Activated CD4-positive, alpha-beta T cell treated with anti-CD3 and anti-CD28 coated beads for 36 hours (primary cell): Measurements from ENCODE around the gene PILRB. TPM values are rescaled to one million over a fixed set of nuclear protein-coding genes. Genes with fewer than 3 reads are reported as not detected.
A peak's percentile ranks its signal among the peaks of the same experiment; 100 is the strongest.
"Not testable (repeated sequence)": the region's sequence is repeated elsewhere in the genome, so short reads cannot be mapped to it uniquely, and the experiment has no call there.

ENCODE experiments used
- ATAC-seq: fragments of 200-7000 bp; cut with Tn5 transposase; one replicate; pipeline ENCODE4 v1.10.0; 2021; ENCODE audit warnings: mild to moderate bottlenecking, moderate library complexity
- CTCF ChIA-PET: fragments of 350-600 bp; sonication (Branson Sonifier 250); formaldehyde crosslinking; loops from one replicate; lab custom pipeline; 2021; ENCODE audit warnings: antibody characterized with exemption; lab: Charles Lee
- POLR2A ChIA-PET: fragments of 350-600 bp; sonication (Branson Sonifier 250); formaldehyde crosslinking; loops from one replicate; lab custom pipeline; 2021; ENCODE audit warnings: antibody characterized with exemption, inconsistent platforms; lab: Charles Lee
- DNase-seq: peaks from one replicate; pipeline ENCODE4 v3.0.0-alpha.2; 2020
- H3K27ac Mint-ChIP-seq: one replicate; pipeline ENCODE4 v1.8.0; 2021; ENCODE audit warnings: mixed read lengths
- H3K27me3 Mint-ChIP-seq: one replicate; pipeline ENCODE4 v1.8.0; 2021; ENCODE audit warnings: mixed read lengths
- H3K36me3 Mint-ChIP-seq: one replicate; pipeline ENCODE4 v1.8.0; 2021; ENCODE audit warnings: low read depth, mixed read lengths
- H3K4me1 Mint-ChIP-seq: one replicate; pipeline ENCODE4 v1.8.0; 2021; ENCODE audit warnings: mixed read lengths
- H3K4me3 Mint-ChIP-seq: one replicate; pipeline ENCODE4 v1.8.0; 2021; ENCODE audit warnings: mild to moderate bottlenecking, moderate library complexity, mixed read lengths
- H3K9me3 Mint-ChIP-seq: one replicate; pipeline ENCODE4 v1.8.0; 2021; ENCODE audit warnings: low read depth, mixed read lengths
- intact Hi-C, 2 experiments: fragments of 100-400 bp; cut with DNase I in 1 of 2; cut with micrococcal nuclease in 1 of 2; formaldehyde crosslinking; loops; one replicate each; pipeline versions ENCODE4 v1.14.2 to v1.15.1; 2022 to 2024; cut with DNase I, micrococcal nuclease
- total RNA-seq, 2 experiments: library from RNA; stranded (reverse); gene quantifications; one replicate each; pipeline ENCODE4 v1.2.3, GENCODE V29; 2021

Gene PILRB
- total RNA-seq, 2 experiments from 2014 or later = 30.5 to 37.5 TPM

GRCh38 chr7:100356416-100357068 is 1.4 kb upstream of the PILRB start:
- no peak for ATAC-seq
- no peaks in the 10 kb centered on the region for H3K9me3 Mint-ChIP-seq
- CTCF ChIA-PET = interaction anchor here (1.6 kb wide), 1 partner anchor 9 kb away, joined by 3 read pairs; no protein-coding TSS in a partner anchor

DNA sequence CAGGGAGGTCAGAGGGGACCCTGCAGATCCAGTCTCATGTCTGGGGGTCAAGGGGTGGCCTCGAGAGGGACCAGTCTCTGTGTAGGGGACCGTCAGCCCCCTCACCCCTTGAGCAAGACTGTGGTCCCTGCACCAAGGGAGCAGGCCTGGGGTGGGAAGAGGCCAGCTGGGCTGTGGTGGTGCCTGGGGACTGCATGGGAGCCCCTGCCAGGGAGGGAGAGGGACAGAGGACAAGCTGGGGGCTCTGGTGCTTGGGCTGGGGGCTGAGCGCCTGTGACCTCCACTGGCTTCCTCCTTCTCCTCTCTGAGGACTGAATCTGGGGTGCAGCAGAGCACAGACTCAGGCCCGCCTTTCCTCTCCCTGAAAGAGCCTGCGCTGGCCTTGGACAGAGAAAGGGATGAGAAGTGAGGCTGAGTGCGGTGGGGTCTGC is 771 bp upstream of the PILRB start:
- intact Hi-C loops = no loop called here
- H3K36me3 Mint-ChIP-seq = peaks cover 53% of the 10 kb centered on the region
- DNase-seq (no peak), ATAC-seq (no peak)
- CTCF ChIA-PET = no interaction called here
- no peaks in the 10 kb centered on the region for H3K9me3 Mint-ChIP-seq
- no peak overlapping the region for H3K27ac Mint-ChIP-seq
- H3K4me1 Mint-ChIP-seq = peaks cover 11% of the 10 kb centered on the region
- no peak overlapping the region for H3K4me3 Mint-ChIP-seq
- no peaks in the 10 kb centered on the region for H3K27me3 Mint-ChIP-seq
- POLR2A ChIA-PET = no interaction called here

More at GRCh38 chr7:100356416-100357068, 1.4 kb upstream of the PILRB start:
- H3K4me1 Mint-ChIP-seq = peaks cover 13% of the 10 kb centered on the region
- peaks cover 48% of the 10 kb centered on the region for H3K36me3 Mint-ChIP-seq
- no peak overlapping the region for H3K27ac Mint-ChIP-seq
- no peaks in the 10 kb centered on the region for H3K27me3 Mint-ChIP-seq
- intact Hi-C loops = no loop called here
- POLR2A ChIA-PET = interaction anchor here (0.8 to 1.2 kb wide), 2 partner anchors 8 to 12 kb away, joined by 3 to 4 read pairs; no protein-coding TSS in a partner anchor
- no peak for DNase-seq
- H3K4me3 Mint-ChIP-seq = no peak overlapping the region

- no peak for ATAC-seq
- ChIA-PET POLR2A (no interaction called here), CTCF (interaction anchor here (0.8 kb wide), 1 partner anchor 49 kb away, joined by 3 read pairs; no protein-coding TSS in a partner anchor)
- peaks cover under 1% of the 10 kb centered on the region for H3K4me1 Mint-ChIP-seq
- H3K36me3 Mint-ChIP-seq = peaks cover 63% of the 10 kb centered on the region
- DNase-seq = no peak
- no peak overlapping the region for H3K4me3 Mint-ChIP-seq
- H3K27me3 Mint-ChIP-seq = no peaks in the 10 kb centered on the region
- intact Hi-C loops = no loop called here
- H3K27ac Mint-ChIP-seq = no peak overlapping the region
- no peaks in the 10 kb centered on the region for H3K9me3 Mint-ChIP-seq
These were observed 918 bp downstream of the PILRB start for GRCh38 chr7:100358857-100359212.

DNA sequence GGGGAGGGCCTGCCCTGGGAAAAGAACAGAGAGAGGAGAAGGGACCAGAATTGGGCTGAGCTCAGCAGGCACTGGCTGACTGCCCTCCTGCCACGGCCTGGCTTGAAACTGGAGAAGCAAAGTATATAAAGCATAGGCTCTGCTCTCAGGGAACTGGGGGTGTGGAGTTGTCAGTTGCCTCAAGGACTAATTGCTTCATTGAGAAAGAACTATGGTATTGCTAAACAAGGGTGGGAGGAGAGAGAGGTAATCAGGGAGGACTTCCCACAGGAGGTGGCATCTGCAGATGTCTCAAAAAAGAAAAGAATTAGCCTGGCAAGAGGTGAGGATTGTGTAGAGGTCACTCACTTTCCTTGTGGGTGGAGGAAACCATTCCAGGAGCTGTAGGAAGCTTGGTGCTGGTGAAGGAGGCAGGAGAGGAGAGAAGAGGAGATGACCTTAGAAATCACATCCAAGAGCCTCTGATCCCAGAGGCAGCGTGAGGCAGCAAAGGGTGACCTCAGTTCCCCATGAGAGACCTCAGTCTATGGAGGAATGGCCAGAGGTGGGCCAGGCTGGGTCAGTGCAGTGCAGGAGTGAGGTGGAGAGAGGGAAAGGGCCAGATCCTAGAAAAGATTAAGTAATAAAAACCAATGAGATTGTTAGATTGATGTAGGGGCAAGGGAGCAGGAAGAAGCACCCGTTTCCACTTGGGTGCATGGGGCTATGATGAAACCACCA is 2.4 kb downstream of the PILRB start:
- no peak overlapping the region for H3K4me3 Mint-ChIP-seq
- H3K9me3 Mint-ChIP-seq = no peaks in the 10 kb centered on the region
- intact Hi-C loops = no loop called here
- H3K4me1 Mint-ChIP-seq = peaks cover 11% of the 10 kb centered on the region
- ChIA-PET CTCF (no interaction called here), POLR2A (no interaction called here)
- ATAC-seq (no peak), DNase-seq (no peak)
- peaks cover 63% of the 10 kb centered on the region for H3K36me3 Mint-ChIP-seq
- H3K27me3 Mint-ChIP-seq = no peaks in the 10 kb centered on the region
- H3K27ac Mint-ChIP-seq = peak overlapping the region; percentile 23

GRCh38 chr7:100363098-100363497 is 5.2 kb downstream of the PILRB start:
- Mint-ChIP-seq H3K4me1 (peaks cover 30% of the 10 kb centered on the region), H3K27me3 (no peaks in the 10 kb centered on the region), H3K36me3 (peaks cover 66% of the 10 kb centered on the region), H3K4me3 (no peak overlapping the region), H3K9me3 (no peaks in the 10 kb centered on the region), H3K27ac (no peak overlapping the region)
- ChIA-PET POLR2A (no interaction called here), CTCF (no interaction called here)
- ATAC-seq (no peak), DNase-seq (no peak)
- intact Hi-C loops = no loop called here

GRCh38 chr7:100363797-100364196 is 5.9 kb downstream of the PILRB start:
- CTCF ChIA-PET = interaction anchor here (0.5 kb wide), 1 partner anchor 18 kb away, joined by 3 read pairs; no protein-coding TSS in a partner anchor
- H3K27me3 Mint-ChIP-seq, POLR2A ChIA-PET, H3K4me3 Mint-ChIP-seq, DNase-seq, H3K9me3 Mint-ChIP-seq, H3K27ac Mint-ChIP-seq, ATAC-seq: not testable (repeated sequence)
- peaks cover 30% of the 10 kb centered on the region for H3K4me1 Mint-ChIP-seq
- peaks cover 65% of the 10 kb centered on the region for H3K36me3 Mint-ChIP-seq
- intact Hi-C loops = loop anchor here in 1 of 2 experiments (2.0 kb wide), 1 partner anchor 33 kb away; no protein-coding TSS in a partner anchor

- peaks cover 61% of the 10 kb centered on the region for H3K36me3 Mint-ChIP-seq
These were observed 6.6 kb downstream of the PILRB start for GRCh38 chr7:100364480-100364879.

DNA sequence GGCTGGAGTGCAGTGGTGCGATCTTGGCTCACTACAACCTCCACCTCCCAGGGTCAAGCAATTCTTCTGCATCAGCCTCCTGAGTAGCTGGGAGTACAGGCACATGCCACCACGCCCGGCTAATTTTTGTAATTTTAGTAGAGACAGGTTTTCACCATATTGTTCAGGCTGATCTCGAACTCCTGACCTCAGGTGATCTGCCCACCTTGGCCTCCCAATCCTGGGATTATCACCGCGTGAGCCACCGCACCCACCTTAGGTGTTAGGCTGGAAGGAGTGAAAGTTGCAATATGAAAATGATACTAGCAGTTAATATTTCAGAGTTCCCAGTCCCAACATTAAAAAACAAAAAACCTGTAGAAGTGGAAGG is 8.1 kb downstream of the PILRB start:
- H3K27me3 Mint-ChIP-seq, ATAC-seq, H3K9me3 Mint-ChIP-seq, H3K4me3 Mint-ChIP-seq, DNase-seq: not testable (repeated sequence)
- ChIA-PET CTCF (interaction anchor here (0.5 to 2.0 kb wide), 4 partner anchors 41 to 538 kb away, joined by 3 to 7 read pairs (median 4); no protein-coding TSS in a partner anchor), POLR2A (interaction anchor here (0.6 to 1.1 kb wide), 4 partner anchors 24 to 246 kb away, joined by 3 to 4 read pairs (median 4); partner anchors contain the start of gene ZCWPW1)
- H3K4me1 Mint-ChIP-seq = peaks cover 30% of the 10 kb centered on the region
- peaks cover 47% of the 10 kb centered on the region for H3K36me3 Mint-ChIP-seq
- intact Hi-C loops = loop anchor here (1.0 to 2.0 kb wide), 4 partner anchors 21 to 179 kb away; no protein-coding TSS in a partner anchor
- H3K27ac Mint-ChIP-seq = peak overlapping the region; percentile 67

More at GRCh38 chr7:100364480-100364879, 6.6 kb downstream of the PILRB start:
- ChIA-PET CTCF (interaction anchor here (0.5 to 2.0 kb wide), 3 partner anchors 19 to 175 kb away, joined by 3 to 7 read pairs (median 5); partner anchors contain the start of gene AGFG2), POLR2A (interaction anchor here (0.7 to 1.1 kb wide), 2 partner anchors 9 to 91 kb away, joined by 3 read pairs; no protein-coding TSS in a partner anchor)
- Mint-ChIP-seq H3K27me3 (no peaks in the 10 kb centered on the region), H3K4me3 (no peak overlapping the region), H3K27ac (no peak overlapping the region), H3K4me1 (peaks cover 30% of the 10 kb centered on the region), H3K9me3 (no peaks in the 10 kb centered on the region)
- DNase-seq (no peak), ATAC-seq (no peak)
- intact Hi-C loops = loop anchor here in 1 of 2 experiments (2.0 kb wide), 1 partner anchor 32 kb away; no protein-coding TSS in a partner anchor

GRCh38 chr7:100366411-100367250 is 8.7 kb downstream of the PILRB start:
- Mint-ChIP-seq H3K4me1 (peaks cover 31% of the 10 kb centered on the region), H3K27me3 (no peaks in the 10 kb centered on the region), H3K9me3 (no peaks in the 10 kb centered on the region), H3K36me3 (peaks cover 44% of the 10 kb centered on the region), H3K27ac (peak overlapping the region; percentile 67), H3K4me3 (no peak overlapping the region)
- ATAC-seq = peak; percentile 11
- peak; percentile 61 for DNase-seq
- ChIA-PET CTCF (interaction anchor here (0.5 to 0.7 kb wide), 3 partner anchors 41 to 537 kb away, joined by 3 to 4 read pairs (median 3); no protein-coding TSS in a partner anchor), POLR2A (interaction anchor here (0.9 kb wide), 1 partner anchor 15 kb away, joined by 3 read pairs; no protein-coding TSS in a partner anchor)
- intact Hi-C loops = no loop called here

DNA sequence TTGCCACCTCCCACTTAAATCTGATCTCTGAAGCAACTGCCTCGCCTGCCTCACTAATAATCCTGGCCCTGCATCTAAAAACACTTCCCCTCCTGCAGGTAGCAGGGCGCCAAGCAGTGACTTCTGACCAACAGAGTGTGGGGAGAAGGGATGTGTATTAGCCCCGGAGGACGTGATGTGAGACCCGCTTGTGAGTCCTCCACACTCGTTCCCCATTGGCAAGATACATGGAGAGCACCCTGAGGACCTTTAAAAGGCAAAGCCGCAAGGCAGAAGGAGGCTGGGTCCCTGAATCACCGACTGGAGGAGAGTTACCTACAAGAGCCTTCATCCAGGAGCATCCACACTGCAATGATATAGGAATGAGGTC is 9.3 kb downstream of the PILRB start:
- ChIA-PET POLR2A (interaction anchor here (0.9 kb wide), 1 partner anchor 15 kb away, joined by 3 read pairs; no protein-coding TSS in a partner anchor), CTCF (no interaction called here)
- Mint-ChIP-seq H3K4me3 (no peak overlapping the region), H3K36me3 (peaks cover 38% of the 10 kb centered on the region), H3K4me1 (peaks cover 38% of the 10 kb centered on the region), H3K9me3 (no peaks in the 10 kb centered on the region), H3K27me3 (no peaks in the 10 kb centered on the region), H3K27ac (no peak overlapping the region)
- ATAC-seq (no peak), DNase-seq (no peak)
- intact Hi-C loops = no loop called here
